NT2/D1 (cell line): ENCODE measurements around the gene IL22RA1.

Source experiments
- DNase-seq: peaks from one replicate; pipeline ENCODE4 v3.0.0-alpha.2; 2011; ENCODE audit warnings: low read depth, low spot score
- H3K27me3 ChIP-seq: 2 replicates; pipeline ENCODE4 v1.6.0; 2011; ENCODE audit warnings: mild to moderate bottlenecking; ENCODE audit not compliant: insufficient read length, insufficient read depth
- H3K36me3 ChIP-seq: 2 replicates; pipeline ENCODE4 v1.6.1; 2011; ENCODE audit warnings: mild to moderate bottlenecking, low read length, mixed read lengths; ENCODE audit not compliant: insufficient read depth, insufficient read length
- H3K4me1 ChIP-seq: 2 replicates; pipeline ENCODE4 v1.5.1; 2011; ENCODE audit not compliant: insufficient read depth, insufficient read length
- H3K4me3 ChIP-seq: 2 replicates; pipeline ENCODE4 v1.5.1; 2011; ENCODE audit warnings: low read depth; ENCODE audit not compliant: insufficient read length
- H3K9ac ChIP-seq: 2 replicates; pipeline ENCODE4 v1.6.0; 2011; ENCODE audit warnings: low read depth; ENCODE audit not compliant: insufficient read length
- H3K9me3 ChIP-seq: 2 replicates; pipeline ENCODE4 v1.5.1; 2011; ENCODE audit warnings: mild to moderate bottlenecking, low read length; ENCODE audit not compliant: insufficient read depth
- SUZ12 ChIP-seq: IDR thresholded peaks from 2 replicates; pipeline ENCODE4 v1.6.1; 2011; ENCODE audit not compliant: insufficient read length, insufficient read depth; ENCODE audit errors: extremely low read depth
- YY1 ChIP-seq: IDR thresholded peaks from 2 replicates; pipeline ENCODE4 v1.6.1; 2011; ENCODE audit not compliant: insufficient read length, insufficient read depth
- ZNF274 ChIP-seq: IDR thresholded peaks from 2 replicates; pipeline ENCODE4 v1.6.1; 2011; ENCODE audit warnings: mild to moderate bottlenecking, low read depth, low read length

IL22RA1 gene

GRCh38 chr1:24147194-24147593 lies 4.3 kb upstream of the IL22RA1 start:
- Histone ChIP-seq H3K27me3 (no peaks in the 10 kb centered on the region), H3K4me3 (no peak overlapping the region)

GRCh38 chr1:24141311-24141997 lies 1.5 kb downstream of the IL22RA1 start:
- Histone ChIP-seq H3K9me3 (no peaks in the 10 kb centered on the region; the same call in 1 of the 2 replicates), H3K9ac (no peak overlapping the region), H3K4me3 (no peak overlapping the region), H3K36me3 (no peaks in the 10 kb centered on the region), H3K27me3 (no peaks in the 10 kb centered on the region), H3K4me1 (peaks cover 2% of the 10 kb centered on the region)
- TF ChIP-seq ZNF274 (no peak), YY1 (no peak), SUZ12 (no peak)
- no peak for DNase-seq

More at GRCh38 chr1:24147194-24147593, 4.3 kb upstream of the IL22RA1 start:
- no peak for DNase-seq
- Histone ChIP-seq H3K36me3 (no peaks in the 10 kb centered on the region), H3K9me3 (no peaks in the 10 kb centered on the region), H3K9ac (no peak overlapping the region), H3K4me1 (peaks cover 2% of the 10 kb centered on the region)
- TF ChIP-seq SUZ12 (no peak), YY1 (no peak), ZNF274 (no peak)

GRCh38 chr1:24140741-24141181 lies 2.2 kb downstream of the IL22RA1 start:
- no peaks in the 10 kb centered on the region for H3K36me3 ChIP-seq
- no peak for DNase-seq
- no peaks in the 10 kb centered on the region; the same call in 1 of the 2 replicates for H3K9me3 ChIP-seq
- H3K4me1 ChIP-seq = peaks cover 2% of the 10 kb centered on the region
- TF ChIP-seq ZNF274 (no peak), YY1 (no peak), SUZ12 (no peak)
- no peak overlapping the region for H3K4me3 ChIP-seq
- no peaks in the 10 kb centered on the region for H3K27me3 ChIP-seq
- H3K9ac ChIP-seq = no peak overlapping the region

DNA sequence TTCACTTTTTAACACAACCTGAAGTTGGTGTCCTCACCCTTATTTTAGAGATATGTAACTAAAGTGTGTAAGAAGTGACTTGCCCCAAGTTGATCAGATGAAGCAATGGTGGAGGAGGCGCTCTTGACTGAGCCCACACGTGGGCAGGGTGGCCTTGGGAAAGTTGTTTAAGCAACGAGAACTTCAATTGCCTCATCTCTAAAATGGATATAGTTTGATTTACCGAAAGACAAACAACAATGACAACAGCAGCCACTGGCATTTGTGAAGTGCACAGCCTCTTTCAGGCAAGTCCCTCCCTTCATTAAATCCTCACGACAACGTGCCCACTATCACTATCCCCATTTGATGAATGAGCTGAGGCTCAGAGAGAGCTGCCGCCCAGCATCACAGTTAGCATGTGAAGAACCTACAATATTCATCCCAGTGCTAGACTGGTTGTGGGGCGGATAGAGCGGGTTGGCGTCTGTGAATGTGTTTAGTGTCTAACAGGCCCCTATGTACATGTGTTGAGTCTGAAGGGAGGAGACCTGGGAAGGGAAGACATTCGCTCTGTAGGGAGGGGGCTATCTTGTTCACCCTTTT lies 3.0 kb downstream of the IL22RA1 start:
- Histone ChIP-seq H3K9me3 (no peaks in the 10 kb centered on the region; the same call in 1 of the 2 replicates), H3K9ac (no peak overlapping the region), H3K27me3 (no peaks in the 10 kb centered on the region), H3K36me3 (no peaks in the 10 kb centered on the region), H3K4me3 (no peak overlapping the region), H3K4me1 (peaks cover 2% of the 10 kb centered on the region)
- TF ChIP-seq SUZ12 (no peak), ZNF274 (no peak)
- no peak for DNase-seq

- Histone ChIP-seq H3K9ac (no peak overlapping the region), H3K36me3 (no peaks in the 10 kb centered on the region), H3K9me3 (no peaks in the 10 kb centered on the region; the same call in 1 of the 2 replicates), H3K4me1 (peaks cover 2% of the 10 kb centered on the region), H3K4me3 (no peak overlapping the region), H3K27me3 (no peaks in the 10 kb centered on the region)
- TF ChIP-seq YY1 = no peak
- TF ChIP-seq ZNF274 = no peak
- TF ChIP-seq SUZ12 = no peak
- DNase-seq = no peak
Observed at GRCh38 chr1:24139222-24139489, 3.8 kb downstream of the IL22RA1 start.

DNA sequence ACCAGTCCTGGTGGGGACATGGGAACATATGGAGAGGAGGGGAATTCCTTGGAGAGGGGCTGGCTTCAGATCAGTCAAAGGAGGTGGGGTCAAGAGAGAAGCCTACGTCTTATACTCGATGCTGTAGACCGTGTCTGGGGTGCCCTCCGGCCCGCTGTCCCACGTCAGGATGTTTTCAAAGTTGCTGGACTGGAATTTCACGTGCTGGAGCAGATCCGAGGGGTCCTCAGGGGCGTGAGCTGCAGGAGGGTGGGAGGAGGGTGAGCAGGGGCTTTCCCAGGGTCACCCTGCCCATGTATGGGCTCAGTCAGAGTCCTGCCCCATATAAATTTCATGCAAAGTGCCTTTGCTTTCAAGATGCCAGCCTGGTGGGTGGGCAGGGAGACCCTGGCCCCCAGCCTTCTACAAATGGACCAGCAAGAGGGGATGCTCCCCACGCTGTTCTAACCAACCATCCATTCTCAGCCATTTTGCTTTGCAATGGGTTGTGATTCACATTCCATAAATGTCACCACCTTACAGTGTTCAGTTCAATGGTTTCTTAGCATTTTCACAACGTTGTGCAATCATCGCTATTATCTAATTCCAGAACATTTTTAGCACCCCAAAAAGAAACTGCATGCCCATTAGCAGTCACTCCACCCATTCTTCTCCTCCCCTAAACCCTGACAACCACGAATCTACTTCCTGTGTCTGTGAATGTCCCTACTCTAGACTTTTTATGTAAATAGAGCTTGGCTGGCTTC lies 4.3 kb downstream of the IL22RA1 start:
- no peak for DNase-seq
- peaks cover 2% of the 10 kb centered on the region for H3K4me1 ChIP-seq
- H3K36me3 ChIP-seq = no peaks in the 10 kb centered on the region
- no peak overlapping the region for H3K9ac ChIP-seq
- H3K9me3 ChIP-seq = no peaks in the 10 kb centered on the region; the same call in 1 of the 2 replicates
- TF ChIP-seq ZNF274 = no peak
- TF ChIP-seq YY1 = no peak
- no peak for TF ChIP-seq SUZ12
- no peaks in the 10 kb centered on the region for H3K27me3 ChIP-seq
- H3K4me3 ChIP-seq = no peak overlapping the region

GRCh38 chr1:24136956-24137539 lies 5.9 kb downstream of the IL22RA1 start:
- TF ChIP-seq ZNF274 (no peak), SUZ12 (no peak), YY1 (no peak)

More at GRCh38 chr1:24136956-24137539, 5.9 kb downstream of the IL22RA1 start:
- no peak overlapping the region for H3K9ac ChIP-seq
- H3K36me3 ChIP-seq = no peaks in the 10 kb centered on the region
- no peaks in the 10 kb centered on the region for H3K27me3 ChIP-seq
- no peaks in the 10 kb centered on the region; the same call in 1 of the 2 replicates for H3K9me3 ChIP-seq
- no peaks in the 10 kb centered on the region for H3K4me1 ChIP-seq
- no peak for DNase-seq
- H3K4me3 ChIP-seq = no peak overlapping the region
